B cell (primary cell): ENCODE results near the gene ITIH3. TPM values are rescaled to one million over a fixed set of nuclear protein-coding genes. Genes with fewer than 3 reads are reported as not detected.

Experiments used
- ATAC-seq: fragments of 200-7000 bp; cut with Tn5 transposase; one replicate; pipeline ENCODE4 v1.10.0; 2021; ENCODE audit warnings: low read depth, mild to moderate bottlenecking, moderate number of reproducible peaks, moderate library complexity
- CTCF ChIA-PET: fragments of 350-600 bp; sonication (Branson Sonifier 250); formaldehyde crosslinking; loops from one replicate; lab custom pipeline; 2021; ENCODE audit warnings: antibody characterized with exemption, inconsistent platforms; lab: Charles Lee
- POLR2A ChIA-PET: fragments of 350-600 bp; sonication (Branson Sonifier 250); formaldehyde crosslinking; loops from one replicate; lab custom pipeline; 2021; ENCODE audit warnings: antibody characterized with exemption; lab: Charles Lee
- DNase-seq: peaks from one replicate; pipeline ENCODE4 v3.0.0; 2013
- H2AFZ ChIP-seq: 2 replicates; pipeline ENCODE4 v1.6.1; 2012; ENCODE audit warnings: mild to moderate bottlenecking, low read depth, low read length; ENCODE audit not compliant: insufficient read depth, poor library complexity, severe bottlenecking
- H3K27ac ChIP-seq, 2 donors: 1 replicate in 1 of 2; 2 replicates in 1 of 2; pipeline ENCODE4 v1.5.1; 2012 to 2013; ENCODE audit warnings: low read length in 2 of 2, mild to moderate bottlenecking in 2 of 2, moderate library complexity in 1 of 2
- H3K27me3 ChIP-seq, 4 experiments: fragments of 200-600 bp in 1 of 4; sonication (generic) in 1 of 4; replicated peaks in 1 of 4; 1 replicate in 2 of 4; 2 replicates in 2 of 4; pipeline versions ENCODE4 v1.6.1 to v1.7.0; 2013 to 2016; ENCODE audit warnings: low read length in 3 of 4, mild to moderate bottlenecking in 2 of 4, mixed read lengths in 1 of 4, moderate library complexity in 1 of 4; ENCODE audit not compliant: insufficient read depth in 4 of 4, control insufficient read depth in 3 of 4; ENCODE audit errors: control extremely low read depth in 1 of 4
- H3K36me3 ChIP-seq, 2 experiments: replicated peaks in 1 of 2; 1 replicate in 1 of 2; 2 replicates in 1 of 2; pipeline versions ENCODE4 v1.6.1 to v1.7.1; 2013; ENCODE audit warnings: low read length in 1 of 2; ENCODE audit not compliant: insufficient read depth in 2 of 2, control insufficient read depth in 1 of 2; ENCODE audit errors: control extremely low read depth in 1 of 2, extremely low read depth in 1 of 2
- H3K4me1 ChIP-seq, 2 donors: fragments of 200-600 bp in 1 of 2; sonication (generic) in 1 of 2; 1 replicate in 1 of 2; 2 replicates in 1 of 2; pipeline versions ENCODE4 v1.5.1 to v1.6.1; 2013 to 2017; ENCODE audit warnings: low read length in 2 of 2; ENCODE audit not compliant: control insufficient read depth in 2 of 2, insufficient read depth in 2 of 2
- H3K4me2 ChIP-seq: replicated peaks from 2 replicates; pipeline ENCODE3; 2012; ENCODE audit warnings: mild to moderate bottlenecking, low read depth, low read length; ENCODE audit not compliant: poor library complexity, severe bottlenecking
- H3K4me3 ChIP-seq, 5 experiments: fragments of 200-600 bp in 1 of 5; sonication (generic) in 1 of 5; 1 replicate in 3 of 5; 2 replicates in 2 of 5; pipeline versions ENCODE4 v1.5.1 to v1.7.0; 2011 to 2016; ENCODE audit warnings: low read length in 4 of 5, mild to moderate bottlenecking in 4 of 5, low read depth in 2 of 5, control low read depth in 1 of 5, moderate library complexity in 1 of 5; ENCODE audit not compliant: insufficient read depth in 1 of 5; ENCODE audit errors: control extremely low read depth in 1 of 5, extremely low read depth in 1 of 5
- H3K79me2 ChIP-seq: fragments of 200-600 bp; sonication (generic); one replicate; pipeline ENCODE4 v1.6.0; 2016; ENCODE audit warnings: low read length; ENCODE audit not compliant: control insufficient read depth, insufficient read depth
- H3K9ac ChIP-seq: fragments of 200-600 bp; sonication (generic); 2 replicates; pipeline ENCODE4 v1.6.1; 2017; ENCODE audit warnings: mild to moderate bottlenecking, low read length, moderate library complexity
- H3K9me3 ChIP-seq, 3 donors: one replicate each; pipeline versions ENCODE4 v1.6.1 to v1.7.1; 2013; ENCODE audit warnings: low read length in 2 of 3; ENCODE audit not compliant: control insufficient read depth in 2 of 3, insufficient read depth in 1 of 3; ENCODE audit errors: control extremely low read depth in 1 of 3
- H4K20me1 ChIP-seq: 2 replicates; pipeline ENCODE4 v1.6.0; 2012; ENCODE audit warnings: mild to moderate bottlenecking, low read length; ENCODE audit not compliant: insufficient read depth, control insufficient read depth, poor library complexity, severe bottlenecking
- H3K27ac Mint-ChIP-seq: one replicate; pipeline ENCODE4 v1.8.0; 2021; ENCODE audit warnings: mixed read lengths
- H3K27me3 Mint-ChIP-seq: one replicate; pipeline ENCODE4 v1.8.0; 2021; ENCODE audit warnings: mixed read lengths
- H3K4me1 Mint-ChIP-seq: one replicate; pipeline ENCODE4 v1.8.0; 2021; ENCODE audit warnings: mixed read lengths
- H3K4me3 Mint-ChIP-seq: one replicate; pipeline ENCODE4 v1.8.0; 2021; ENCODE audit warnings: mixed read lengths
- H3K9me3 Mint-ChIP-seq: one replicate; pipeline ENCODE4 v1.8.0; 2022; ENCODE audit warnings: mixed read lengths; ENCODE audit not compliant: insufficient read depth
- EZH2 ChIP-seq: IDR thresholded peaks from 2 replicates; pipeline ENCODE4 v1.6.1; 2012; ENCODE audit warnings: borderline replicate concordance, low read depth, mild to moderate bottlenecking, moderate library complexity, low read length; ENCODE audit not compliant: insufficient read depth, poor library complexity, severe bottlenecking
- WGBS: methylation state at CpG from one replicate; pipeline ENCODE4 v1.1.5; 2013; ENCODE audit warnings: missing lambda C conversion rate; ENCODE audit not compliant: insufficient coverage; 5-methylcytosine and 5-hydroxymethylcytosine counted together
- intact Hi-C: fragments of 100-400 bp; cut with micrococcal nuclease; formaldehyde crosslinking; loops from one replicate; pipeline ENCODE4 v1.10.0; 2022
- polyA plus RNA-seq: library from polyadenylated mRNA; depleted of rRNA; stranded (reverse); fragments of >200 nt; gene quantifications from 2 replicates; pipeline ENCODE4 v1.2.3, GENCODE V29; 2012
- total RNA-seq, 2 donors: library from RNA; stranded (reverse); fragments of 120-200 nt in 1 of 2; gene quantifications; 1 replicate in 1 of 2; 2 replicates in 1 of 2; pipeline versions ENCODE4 v1.2.3 to v1.2.4, GENCODE V29; 2013 to 2022
- TF ChIP-seq, protein P1 (sequence below): fragments of 200-600 bp; IDR thresholded peaks from one replicate; pipeline ENCODE4 v1.8.0; 2022; ENCODE audit warnings: antibody characterized with exemption, mild to moderate bottlenecking

The ITIH3 gene
- total and polyA plus RNA-seq, 2 donors (not counting 1 experiment from before 2014, with no cell fraction given), result not detected

DNA sequence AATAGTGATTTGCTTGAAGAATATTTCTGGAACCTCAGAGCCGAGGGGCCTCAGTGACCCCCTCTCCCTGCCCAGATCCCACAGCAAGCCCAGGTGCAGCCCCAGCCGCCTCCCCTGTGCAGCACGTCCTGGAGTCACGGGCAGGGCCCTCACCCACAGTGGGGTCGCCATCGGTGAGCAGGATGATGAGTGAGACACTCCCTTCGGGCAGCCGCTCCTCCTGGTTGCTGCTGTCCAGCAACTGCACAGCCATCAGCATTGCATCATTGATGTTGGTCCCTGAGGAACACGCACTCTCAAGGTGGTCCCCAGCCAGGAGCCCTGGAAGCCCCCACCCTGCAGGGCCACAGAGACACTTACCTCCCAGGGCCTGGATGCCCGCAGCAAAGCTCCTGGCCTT lies 29.4 kb downstream of the ITIH3 start:
- Histone ChIP-seq H3K9ac (no peak overlapping the region), H3K27ac (no peak overlapping the region), H3K4me2 (no peak overlapping the region), H3K4me1 (no peaks in the 10 kb centered on the region), H3K9me3 (no peaks in the 10 kb centered on the region), H3K79me2 (no peaks in the 10 kb centered on the region), H4K20me1 (no peaks in the 10 kb centered on the region), H3K4me3 (no peak overlapping the region), H3K36me3 (no peaks in the 10 kb centered on the region), H3K27me3 (no peaks in the 10 kb centered on the region), H2AFZ (no peak overlapping the region)
- Mint-ChIP-seq H3K4me3 (no peak overlapping the region), H3K9me3 (no peaks in the 10 kb centered on the region), H3K27me3 (no peaks in the 10 kb centered on the region), H3K4me1 (no peaks in the 10 kb centered on the region), H3K27ac (no peak overlapping the region)
- intact Hi-C loops, result no loop called here
- no peak for DNase-seq
- TF ChIP-seq, protein P1, sequence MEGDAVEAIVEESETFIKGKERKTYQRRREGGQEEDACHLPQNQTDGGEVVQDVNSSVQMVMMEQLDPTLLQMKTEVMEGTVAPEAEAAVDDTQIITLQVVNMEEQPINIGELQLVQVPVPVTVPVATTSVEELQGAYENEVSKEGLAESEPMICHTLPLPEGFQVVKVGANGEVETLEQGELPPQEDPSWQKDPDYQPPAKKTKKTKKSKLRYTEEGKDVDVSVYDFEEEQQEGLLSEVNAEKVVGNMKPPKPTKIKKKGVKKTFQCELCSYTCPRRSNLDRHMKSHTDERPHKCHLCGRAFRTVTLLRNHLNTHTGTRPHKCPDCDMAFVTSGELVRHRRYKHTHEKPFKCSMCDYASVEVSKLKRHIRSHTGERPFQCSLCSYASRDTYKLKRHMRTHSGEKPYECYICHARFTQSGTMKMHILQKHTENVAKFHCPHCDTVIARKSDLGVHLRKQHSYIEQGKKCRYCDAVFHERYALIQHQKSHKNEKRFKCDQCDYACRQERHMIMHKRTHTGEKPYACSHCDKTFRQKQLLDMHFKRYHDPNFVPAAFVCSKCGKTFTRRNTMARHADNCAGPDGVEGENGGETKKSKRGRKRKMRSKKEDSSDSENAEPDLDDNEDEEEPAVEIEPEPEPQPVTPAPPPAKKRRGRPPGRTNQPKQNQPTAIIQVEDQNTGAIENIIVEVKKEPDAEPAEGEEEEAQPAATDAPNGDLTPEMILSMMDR, result no peak
- TF ChIP-seq EZH2, result no peak
- POLR2A ChIA-PET, result no interaction called here
- no peak for ATAC-seq
- 95% methylated on average over 10 of the region's 10 CpGs for WGBS
- CTCF ChIA-PET, result no interaction called here

DNA sequence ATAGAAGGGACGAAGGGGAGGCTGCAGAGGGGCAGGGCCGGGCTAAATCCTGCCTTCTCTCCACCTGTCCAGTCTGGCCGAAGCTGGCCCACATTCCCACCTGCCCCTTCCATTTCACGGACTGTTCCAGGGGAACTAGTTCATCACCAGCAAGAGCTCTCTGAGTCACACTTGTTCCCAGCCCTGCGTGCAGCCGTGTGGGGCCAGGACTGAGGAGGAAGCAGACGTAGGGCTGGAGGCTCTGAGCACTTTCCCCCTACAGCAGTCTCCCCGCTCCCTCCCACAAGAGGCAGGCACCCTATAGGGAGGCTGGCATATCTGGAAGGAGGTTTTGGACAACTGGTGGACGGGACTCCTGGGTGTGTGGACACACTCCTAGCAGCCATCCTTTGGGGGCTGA lies 32.8 kb downstream of the ITIH3 start:
- Mint-ChIP-seq H3K4me1 (no peaks in the 10 kb centered on the region), H3K27me3 (no peaks in the 10 kb centered on the region), H3K9me3 (no peaks in the 10 kb centered on the region), H3K27ac (no peak overlapping the region), H3K4me3 (no peak overlapping the region)
- Histone ChIP-seq H3K4me2 (no peak overlapping the region), H3K9me3 (no peaks in the 10 kb centered on the region), H3K4me1 (no peaks in the 10 kb centered on the region), H2AFZ (no peak overlapping the region), H3K9ac (no peak overlapping the region), H3K79me2 (no peaks in the 10 kb centered on the region), H3K36me3 (no peaks in the 10 kb centered on the region), H3K27ac (no peak overlapping the region), H3K4me3 (no peak overlapping the region), H4K20me1 (no peaks in the 10 kb centered on the region), H3K27me3 (no peaks in the 10 kb centered on the region)
- CTCF ChIA-PET, result no interaction called here
- POLR2A ChIA-PET, result no interaction called here
- TF ChIP-seq, protein P1, result no peak
- TF ChIP-seq EZH2, result no peak
- no peak for DNase-seq
- ATAC-seq, result no peak
- intact Hi-C loops, result no loop called here
- WGBS, result 96% methylated on average over 5 of the region's 9 CpGs
